Measurements from ENCODE around the gene PGAM2. TPM values are rescaled to one million over a fixed set of nuclear protein-coding genes. Genes with fewer than 3 reads are reported as not detected.

The PGAM2 gene
- total RNA-seq, 1 donor from 2014 or later: 671 TPM

DNA sequence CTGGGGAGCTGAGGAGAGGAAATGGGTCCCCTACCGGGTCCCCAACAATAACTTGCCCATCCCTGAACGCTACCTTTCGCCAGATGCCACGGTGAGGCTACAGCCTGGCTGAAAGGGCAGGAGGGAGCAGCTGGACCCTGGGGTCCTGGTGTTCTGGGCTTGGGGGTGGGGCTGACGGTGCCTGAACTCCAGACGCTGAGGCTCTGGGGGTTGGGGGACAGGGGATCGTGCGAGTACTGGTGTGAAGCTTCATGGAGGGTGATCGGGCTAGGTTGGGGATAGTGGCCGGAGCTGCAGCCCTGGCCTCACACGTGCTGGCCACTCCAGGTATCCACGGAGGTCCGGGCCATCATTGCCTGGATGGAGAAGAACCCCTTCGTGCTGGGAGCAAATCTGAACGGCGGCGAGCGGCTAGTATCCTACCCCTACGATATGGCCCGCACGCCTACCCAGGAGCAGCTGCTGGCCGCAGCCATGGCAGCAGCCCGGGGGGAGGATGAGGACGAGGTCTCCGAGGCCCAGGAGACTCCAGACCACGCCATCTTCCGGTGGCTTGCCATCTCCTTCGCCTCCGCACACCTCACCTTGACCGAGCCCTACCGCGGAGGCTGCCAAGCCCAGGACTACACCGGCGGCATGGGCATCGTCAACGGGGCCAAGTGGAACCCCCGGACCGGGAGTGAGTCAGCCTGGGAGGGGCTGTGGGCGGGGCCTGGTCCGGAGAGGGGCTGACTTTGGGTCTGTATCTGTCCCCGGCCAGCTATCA lies 47.0 kb upstream of the PGAM2 start:
- H3K27ac ChIP-seq (replicated peaks): no peak overlapping the region
- H3K27me3 ChIP-seq (ENCODE audit: low read depth): no peaks in the 10 kb centered on the region
- TF ChIP-seq, protein P1, sequence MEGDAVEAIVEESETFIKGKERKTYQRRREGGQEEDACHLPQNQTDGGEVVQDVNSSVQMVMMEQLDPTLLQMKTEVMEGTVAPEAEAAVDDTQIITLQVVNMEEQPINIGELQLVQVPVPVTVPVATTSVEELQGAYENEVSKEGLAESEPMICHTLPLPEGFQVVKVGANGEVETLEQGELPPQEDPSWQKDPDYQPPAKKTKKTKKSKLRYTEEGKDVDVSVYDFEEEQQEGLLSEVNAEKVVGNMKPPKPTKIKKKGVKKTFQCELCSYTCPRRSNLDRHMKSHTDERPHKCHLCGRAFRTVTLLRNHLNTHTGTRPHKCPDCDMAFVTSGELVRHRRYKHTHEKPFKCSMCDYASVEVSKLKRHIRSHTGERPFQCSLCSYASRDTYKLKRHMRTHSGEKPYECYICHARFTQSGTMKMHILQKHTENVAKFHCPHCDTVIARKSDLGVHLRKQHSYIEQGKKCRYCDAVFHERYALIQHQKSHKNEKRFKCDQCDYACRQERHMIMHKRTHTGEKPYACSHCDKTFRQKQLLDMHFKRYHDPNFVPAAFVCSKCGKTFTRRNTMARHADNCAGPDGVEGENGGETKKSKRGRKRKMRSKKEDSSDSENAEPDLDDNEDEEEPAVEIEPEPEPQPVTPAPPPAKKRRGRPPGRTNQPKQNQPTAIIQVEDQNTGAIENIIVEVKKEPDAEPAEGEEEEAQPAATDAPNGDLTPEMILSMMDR (IDR thresholded peaks at IDR 0.05; ENCODE audit: borderline replicate concordance): no peak
- DNase-seq: no peak
- peaks cover 19% of the 10 kb centered on the region for H3K4me1 ChIP-seq
- intact Hi-C loops (cut with micrococcal nuclease): no loop called here
- H3K36me3 ChIP-seq: peaks cover 22% of the 10 kb centered on the region
- H3K4me3 ChIP-seq: no peak overlapping the region
- H3K9me3 ChIP-seq (replicated peaks): no peaks in the 10 kb centered on the region

DNA sequence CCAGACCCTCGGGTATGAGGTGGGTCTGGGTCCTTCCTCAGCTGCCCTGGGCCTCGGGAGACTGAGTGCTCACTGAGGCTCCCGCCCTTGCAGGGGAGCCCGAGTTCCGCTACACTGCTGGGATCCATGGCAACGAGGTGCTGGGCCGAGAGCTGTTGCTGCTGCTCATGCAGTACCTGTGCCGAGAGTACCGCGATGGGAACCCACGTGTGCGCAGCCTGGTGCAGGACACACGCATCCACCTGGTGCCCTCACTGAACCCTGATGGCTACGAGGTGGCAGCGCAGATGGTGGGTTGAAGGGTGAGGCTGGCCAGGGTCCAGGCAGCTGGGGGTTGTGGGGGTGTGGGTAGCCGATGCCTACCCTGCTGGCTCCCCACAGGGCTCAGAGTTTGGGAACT lies 46.4 kb upstream of the PGAM2 start:
- no peaks in the 10 kb centered on the region for H3K27me3 ChIP-seq (ENCODE audit: low read depth)
- TF ChIP-seq, protein P1 (IDR thresholded peaks at IDR 0.05; ENCODE audit: borderline replicate concordance): no peak
- DNase-seq: no peak
- H3K27ac ChIP-seq (replicated peaks): no peak overlapping the region
- peaks cover 17% of the 10 kb centered on the region for H3K36me3 ChIP-seq
- H3K4me3 ChIP-seq: no peak overlapping the region
- no peaks in the 10 kb centered on the region for H3K9me3 ChIP-seq (replicated peaks)
- H3K4me1 ChIP-seq: peaks cover 19% of the 10 kb centered on the region
- intact Hi-C loops (cut with micrococcal nuclease): no loop called here

DNA sequence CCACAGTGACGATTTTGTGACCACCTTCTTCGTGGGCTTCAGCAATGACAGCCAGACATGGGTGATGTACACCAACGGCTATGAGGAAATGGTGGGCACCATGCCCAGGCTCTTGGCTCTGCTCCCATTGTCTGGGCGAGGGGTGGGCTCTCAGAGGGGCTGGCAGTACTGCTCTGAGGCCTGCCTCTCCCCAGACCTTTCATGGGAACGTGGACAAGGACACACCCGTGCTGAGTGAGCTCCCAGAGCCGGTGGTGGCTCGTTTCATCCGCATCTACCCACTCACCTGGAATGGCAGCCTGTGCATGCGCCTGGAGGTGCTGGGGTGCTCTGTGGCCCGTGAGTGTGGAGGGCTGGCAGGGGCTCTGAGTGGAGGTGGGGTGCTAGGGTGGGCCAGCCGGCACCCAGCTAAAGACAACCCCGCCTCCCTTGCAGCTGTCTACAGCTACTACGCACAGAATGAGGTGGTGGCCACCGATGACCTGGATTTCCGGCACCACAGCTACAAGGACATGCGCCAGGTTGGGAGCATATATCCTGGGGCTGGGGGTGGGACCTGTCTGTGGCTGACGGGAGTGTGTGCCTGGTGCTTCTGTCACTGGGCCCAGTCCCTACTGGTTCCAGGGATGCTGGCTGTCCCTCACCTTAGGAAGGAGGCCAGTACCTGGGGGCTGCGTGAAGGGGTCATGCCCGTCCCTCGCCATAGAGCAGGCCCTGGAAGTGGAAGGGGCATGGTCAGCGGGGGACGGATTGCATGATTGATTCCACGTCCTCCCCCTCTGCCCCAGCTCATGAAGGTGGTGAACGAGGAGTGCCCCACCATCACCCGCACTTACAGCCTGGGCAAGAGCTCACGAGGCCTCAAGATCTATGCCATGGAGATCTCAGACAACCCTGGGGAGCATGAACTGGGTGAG lies 45.6 kb upstream of the PGAM2 start:
- Histone ChIP-seq H3K36me3 (peaks cover 9% of the 10 kb centered on the region), H3K4me3 (no peak overlapping the region), H3K9me3 (replicated peaks) (no peaks in the 10 kb centered on the region), H3K27me3 (ENCODE audit: low read depth) (no peaks in the 10 kb centered on the region), H3K27ac (replicated peaks) (no peak overlapping the region), H3K4me1 (peaks cover 22% of the 10 kb centered on the region)
- TF ChIP-seq, protein P1 (IDR thresholded peaks at IDR 0.05; ENCODE audit: borderline replicate concordance): no peak
- intact Hi-C loops (cut with micrococcal nuclease): no loop called here
- DNase-seq: no peak

DNA sequence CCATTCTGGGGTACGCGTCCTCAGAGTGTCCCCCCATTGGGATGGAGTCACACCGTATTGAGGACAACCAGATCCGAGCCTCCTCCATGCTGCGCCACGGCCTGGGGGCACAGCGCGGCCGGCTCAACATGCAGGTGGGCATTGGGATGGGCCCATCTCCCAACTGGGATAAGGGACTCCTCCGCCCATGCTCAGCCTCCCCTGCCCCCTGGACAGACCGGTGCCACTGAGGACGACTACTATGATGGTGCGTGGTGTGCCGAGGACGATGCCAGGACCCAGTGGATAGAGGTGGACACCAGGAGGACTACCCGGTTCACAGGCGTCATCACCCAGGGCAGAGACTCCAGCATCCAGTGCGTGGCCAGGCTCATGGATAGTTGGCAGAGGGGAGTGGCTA lies 44.6 kb upstream of the PGAM2 start:
- no peak overlapping the region for H3K4me3 ChIP-seq
- peaks cover under 1% of the 10 kb centered on the region for H3K36me3 ChIP-seq
- TF ChIP-seq, protein P1 (IDR thresholded peaks at IDR 0.05; ENCODE audit: borderline replicate concordance): no peak
- peaks cover 2% of the 10 kb centered on the region for H3K27me3 ChIP-seq (ENCODE audit: low read depth)
- no peak overlapping the region for H3K27ac ChIP-seq (replicated peaks)
- H3K4me1 ChIP-seq: peaks cover 24% of the 10 kb centered on the region
- no peaks in the 10 kb centered on the region for H3K9me3 ChIP-seq (replicated peaks)
- no peak for DNase-seq
- intact Hi-C loops (cut with micrococcal nuclease): no loop called here

- intact Hi-C loops (cut with micrococcal nuclease): no loop called here
- Histone ChIP-seq H3K4me1 (peaks cover 25% of the 10 kb centered on the region), H3K27ac (replicated peaks) (no peak overlapping the region), H3K9me3 (replicated peaks) (no peaks in the 10 kb centered on the region), H3K36me3 (no peaks in the 10 kb centered on the region), H3K4me3 (no peak overlapping the region), H3K27me3 (ENCODE audit: low read depth) (peaks cover 10% of the 10 kb centered on the region)
- TF ChIP-seq, protein P1 (IDR thresholded peaks at IDR 0.05; ENCODE audit: borderline replicate concordance): no peak
- DNase-seq: no peak
These were observed 43.7 kb upstream of the PGAM2 start for GRCh38 chr7:44108768-44109750.

Measured in left ventricle myocardium inferior (tissue), 1 donor.